Inferior parietal cortex (tissue), 1 donor: ENCODE results near the gene C1QTNF3.
"Not testable (repeated sequence)": the region's sequence is repeated elsewhere in the genome, so short reads cannot be mapped to it uniquely, and the experiment has no call there.

Source experiments
- DNase-seq: peaks from one replicate; pipeline ENCODE4 v3.0.0-alpha.2; 2016; ENCODE audit errors: extremely low spot score

C1QTNF3 gene, protein sequence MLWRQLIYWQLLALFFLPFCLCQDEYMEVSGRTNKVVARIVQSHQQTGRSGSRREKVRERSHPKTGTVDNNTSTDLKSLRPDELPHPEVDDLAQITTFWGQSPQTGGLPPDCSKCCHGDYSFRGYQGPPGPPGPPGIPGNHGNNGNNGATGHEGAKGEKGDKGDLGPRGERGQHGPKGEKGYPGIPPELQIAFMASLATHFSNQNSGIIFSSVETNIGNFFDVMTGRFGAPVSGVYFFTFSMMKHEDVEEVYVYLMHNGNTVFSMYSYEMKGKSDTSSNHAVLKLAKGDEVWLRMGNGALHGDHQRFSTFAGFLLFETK

DNA sequence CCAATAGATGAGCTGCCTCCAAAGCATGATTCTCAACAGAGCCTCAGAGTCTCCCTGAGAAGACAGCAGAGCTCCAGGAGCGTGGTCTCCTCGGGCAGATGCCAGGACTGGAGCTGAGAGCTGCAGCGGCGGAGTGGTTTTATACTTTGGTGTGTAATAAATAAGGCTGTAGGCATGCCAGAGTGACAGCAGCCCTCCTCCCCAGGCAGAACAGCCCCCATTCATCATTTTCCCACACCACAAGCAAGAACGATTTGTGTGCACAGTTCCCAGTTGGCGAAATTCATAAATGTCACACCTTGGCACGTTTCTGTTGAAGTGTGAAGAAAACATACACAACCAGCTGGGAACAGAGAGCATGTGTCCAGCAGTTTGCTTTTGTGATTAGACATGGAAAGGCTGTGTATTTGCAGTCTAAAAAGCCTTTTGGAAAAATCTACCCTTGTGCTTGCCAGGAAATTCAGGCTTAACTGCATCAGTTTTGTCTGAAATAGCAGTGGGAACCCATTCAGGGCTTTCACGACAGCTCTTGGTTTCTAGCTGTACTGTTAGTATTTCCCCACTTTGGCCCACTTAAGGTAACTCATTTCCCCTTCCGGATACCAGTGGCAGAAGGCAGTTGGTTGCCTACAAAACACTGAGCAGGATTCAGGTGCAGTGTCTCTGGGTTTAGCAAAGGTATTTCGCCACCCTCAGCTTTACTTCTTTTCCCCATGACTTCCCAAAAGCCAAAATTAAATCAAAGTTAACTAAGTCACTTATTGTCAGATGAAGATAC, at the start of gene C1QTNF3:
TSS of gene C1QTNF3 (minus strand) at position 115 of the 778 bp plus-strand sequence. CDS start at position 27, 88 bp downstream.
- DNase-seq: peak; percentile 44

DNA sequence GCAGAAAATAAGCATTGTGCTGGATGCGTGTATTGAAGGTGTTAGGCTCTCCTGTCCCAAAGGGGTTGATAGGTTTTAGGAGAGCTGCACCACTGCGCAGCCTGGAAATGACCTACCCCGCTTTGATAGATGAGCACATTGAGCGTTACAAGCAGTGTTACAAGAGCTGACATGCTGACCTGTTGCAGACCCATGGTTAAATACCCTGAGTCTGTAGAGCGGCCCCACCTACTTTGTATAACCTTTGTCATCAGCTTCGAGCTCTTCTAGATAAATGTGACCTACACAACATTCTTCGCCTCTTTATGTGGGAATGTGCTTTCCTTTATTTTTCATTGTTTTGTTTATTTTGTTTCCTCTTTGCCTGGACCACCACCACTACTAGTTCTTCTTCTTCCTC, 48.0 kb upstream of the C1QTNF3 start:
- not testable (repeated sequence) for DNase-seq

DNA sequence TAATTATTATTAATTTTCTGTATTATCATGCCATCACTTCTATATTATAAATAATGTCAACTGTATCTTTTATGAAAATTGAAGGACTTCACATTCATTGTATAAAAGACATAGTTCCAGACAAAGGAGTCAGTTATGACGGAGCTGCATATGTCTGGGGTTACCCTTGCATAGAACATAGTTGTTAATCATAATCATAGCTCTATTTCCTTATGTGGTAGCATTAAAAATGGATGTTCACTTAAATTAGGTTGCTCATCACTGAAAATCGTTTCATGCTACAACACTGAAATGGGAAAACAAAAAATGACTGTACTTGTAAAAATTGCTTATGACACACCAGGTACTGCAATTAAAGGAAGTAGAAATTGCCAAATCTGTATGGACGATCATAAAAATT, 46.8 kb upstream of the C1QTNF3 start:
- DNase-seq: not testable (repeated sequence)

DNA sequence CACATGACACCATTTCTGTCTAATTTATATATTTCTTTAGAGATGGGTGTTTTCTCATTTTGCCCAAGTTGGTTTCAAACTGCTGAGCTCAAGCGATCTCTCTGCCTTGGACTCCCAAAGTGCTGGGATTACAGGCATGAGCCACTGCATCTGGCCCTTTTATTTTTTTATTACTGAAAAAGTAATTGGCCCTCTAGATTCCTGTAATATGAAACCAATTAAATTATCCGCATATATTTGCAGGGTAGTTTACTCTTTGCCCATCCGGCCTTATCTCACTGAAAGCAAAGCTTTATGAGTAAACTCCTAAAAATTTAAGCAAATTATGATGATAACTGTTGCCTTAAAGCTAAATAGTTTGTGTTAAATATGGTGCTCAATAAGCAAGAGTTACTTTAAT, 44.7 kb upstream of the C1QTNF3 start:
- DNase-seq: not testable (repeated sequence)

DNA sequence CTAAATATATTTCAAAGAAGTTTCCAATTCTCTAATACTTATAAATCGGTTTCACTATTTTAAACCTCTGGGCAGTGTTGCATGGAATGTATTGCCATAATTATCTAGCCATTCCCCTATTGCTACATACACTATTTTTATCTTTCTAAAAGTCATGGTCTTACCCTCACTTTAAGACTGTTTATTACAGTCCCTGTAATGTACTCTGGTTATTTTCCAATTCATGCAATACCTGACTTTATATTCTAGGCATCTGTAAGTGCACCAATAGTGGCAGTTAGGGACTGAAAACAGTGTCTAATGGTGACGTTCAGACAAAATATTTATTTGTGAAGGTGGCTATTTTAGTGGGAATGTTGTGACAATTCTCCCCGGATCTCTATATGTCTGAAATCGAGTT, 40.9 kb upstream of the C1QTNF3 start:
- DNase-seq: not testable (repeated sequence)

DNA sequence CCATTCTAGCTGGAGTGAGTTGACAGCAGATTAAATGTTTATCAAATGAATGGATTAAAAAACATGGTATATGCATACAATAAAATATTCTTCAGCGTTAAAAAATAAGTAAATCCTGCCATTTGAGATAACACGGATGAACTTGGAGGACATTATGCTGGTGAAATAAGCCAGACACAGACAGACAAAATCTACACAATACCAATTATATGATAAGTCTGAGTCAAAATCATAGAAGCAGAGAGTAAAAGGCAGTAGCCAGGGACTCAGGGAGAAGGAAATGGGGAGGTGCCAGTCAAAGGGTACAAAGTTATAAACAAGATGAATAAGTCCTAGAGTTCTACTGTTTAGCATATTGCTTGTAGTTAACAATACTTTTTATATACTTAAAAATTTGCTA, 36.5 kb upstream of the C1QTNF3 start:
- DNase-seq: not testable (repeated sequence)

DNA sequence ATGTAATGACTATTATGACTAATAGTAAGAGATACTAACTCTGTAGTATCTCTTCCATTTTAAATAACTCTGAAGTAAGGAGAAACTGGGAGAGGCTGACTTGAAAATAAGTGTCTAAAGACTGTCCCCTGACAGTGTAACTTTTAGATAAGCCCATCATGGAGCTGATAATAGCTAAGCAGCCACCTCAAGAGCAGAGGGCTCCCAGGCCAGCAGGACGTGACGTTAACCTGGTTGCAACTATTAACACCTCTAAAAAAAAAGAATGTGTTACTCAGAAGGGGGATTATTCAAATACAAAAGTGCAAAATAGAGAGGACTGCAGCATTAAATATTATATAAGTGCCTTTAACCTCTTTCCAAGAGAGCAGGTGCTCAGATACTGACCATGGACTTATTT, 34.6 kb upstream of the C1QTNF3 start:
- not testable (repeated sequence) for DNase-seq

DNA sequence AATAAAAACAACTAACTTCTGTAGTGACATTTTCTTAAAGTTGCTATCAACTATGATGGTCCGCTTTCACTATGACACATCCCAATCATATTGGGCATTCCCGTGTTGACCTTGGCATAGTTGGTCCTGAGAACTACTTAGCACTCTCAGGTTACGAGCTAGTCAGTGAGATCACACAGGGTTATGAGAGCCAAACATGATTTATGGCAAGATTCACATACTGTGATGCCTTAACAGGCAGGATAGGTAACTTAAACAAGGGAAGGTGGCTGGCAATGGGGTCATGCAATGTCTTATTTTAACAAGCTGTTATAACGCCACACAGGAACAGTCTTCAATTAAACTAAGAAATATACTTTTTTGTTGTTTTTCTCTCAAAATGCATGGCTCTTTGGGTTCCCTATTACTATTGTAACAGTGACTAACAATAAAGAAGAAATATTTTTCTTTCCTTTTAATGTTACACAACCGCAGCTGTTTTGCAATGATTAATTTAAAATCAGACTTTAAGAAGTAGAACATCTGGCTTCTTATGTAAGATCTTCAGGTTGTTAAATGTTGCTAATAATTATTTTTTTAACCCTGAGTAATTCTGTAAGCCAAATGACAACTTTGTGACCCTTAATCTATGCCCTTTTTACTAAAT, 33.8 kb upstream of the C1QTNF3 start:
- not testable (repeated sequence) for DNase-seq

DNA sequence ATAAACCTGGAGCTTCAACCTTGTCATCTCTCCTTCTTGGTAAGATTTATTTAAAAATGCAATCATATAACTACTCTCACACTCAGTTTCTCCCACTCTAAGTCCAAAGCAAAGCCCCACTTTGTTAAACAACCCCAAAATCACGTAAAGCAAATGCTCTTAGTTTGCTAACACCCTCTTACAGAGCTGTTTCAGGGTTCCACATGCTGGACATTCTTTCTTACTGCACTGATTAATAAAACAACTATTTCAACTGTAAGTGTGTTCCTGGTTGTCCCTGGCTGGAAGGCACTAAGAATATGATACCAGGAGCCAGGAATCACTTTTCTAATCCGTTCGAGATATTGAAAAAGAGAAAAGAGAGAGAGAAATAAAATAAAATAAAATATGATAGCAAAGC, 31.5 kb upstream of the C1QTNF3 start:
- DNase-seq: not testable (repeated sequence)

DNA sequence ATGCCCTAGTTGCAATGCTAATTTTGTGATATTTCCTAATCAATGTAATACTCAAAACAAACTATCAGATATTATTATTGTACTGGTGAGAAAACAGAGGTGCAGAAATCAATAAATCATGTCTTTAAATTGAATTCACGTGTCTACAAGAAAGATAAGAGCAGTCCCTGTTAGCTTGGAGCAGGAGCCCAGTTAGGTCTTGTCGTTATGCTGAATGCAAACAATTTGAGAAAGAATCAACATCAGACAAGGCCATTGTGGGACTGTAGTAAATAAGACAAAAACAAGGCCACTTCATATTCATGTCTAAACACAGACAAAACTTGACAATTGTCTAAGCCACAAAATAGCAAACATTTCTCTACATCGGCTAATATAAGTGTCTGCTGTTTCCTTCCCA, 31.1 kb upstream of the C1QTNF3 start:
- DNase-seq: not testable (repeated sequence)

DNA sequence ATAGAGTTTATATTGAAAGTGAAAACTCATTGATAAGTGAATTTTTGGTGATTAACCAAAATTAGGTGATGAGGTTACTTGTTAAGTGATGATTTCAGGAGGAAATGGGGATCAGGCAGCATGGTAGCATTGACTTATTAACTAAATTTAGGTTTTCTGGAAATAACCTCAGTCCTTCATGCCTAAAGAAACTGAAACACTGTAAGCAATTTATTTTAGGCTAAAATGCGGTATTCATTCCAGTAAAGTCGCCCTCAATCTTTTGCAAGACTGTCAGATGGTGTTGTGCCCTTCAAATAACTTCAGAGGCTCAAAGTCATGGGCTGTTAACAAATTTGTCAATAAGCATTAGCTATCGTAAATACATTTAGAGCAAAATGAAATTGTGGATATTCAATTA, 27.6 kb upstream of the C1QTNF3 start:
- DNase-seq: not testable (repeated sequence)

DNA sequence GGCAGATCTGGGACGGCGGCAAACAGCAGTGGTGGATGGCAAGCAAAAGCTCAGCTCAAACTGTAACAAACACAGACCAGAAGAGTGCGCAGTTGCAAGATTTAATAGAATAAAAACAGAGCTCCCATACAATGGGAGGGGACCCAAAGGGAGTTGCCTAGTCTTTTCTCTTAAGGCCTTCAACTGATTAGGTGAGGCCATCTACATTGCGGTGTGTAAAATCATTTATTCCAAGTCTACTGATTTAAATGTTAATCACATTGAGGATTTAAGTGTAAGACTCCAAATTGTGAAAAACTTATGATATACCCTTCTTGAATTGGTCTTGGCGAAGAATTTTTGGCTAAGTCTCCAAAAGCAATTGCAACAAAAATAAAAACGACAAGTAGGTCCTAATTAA, 21.6 kb upstream of the C1QTNF3 start:
- DNase-seq: no peak

DNA sequence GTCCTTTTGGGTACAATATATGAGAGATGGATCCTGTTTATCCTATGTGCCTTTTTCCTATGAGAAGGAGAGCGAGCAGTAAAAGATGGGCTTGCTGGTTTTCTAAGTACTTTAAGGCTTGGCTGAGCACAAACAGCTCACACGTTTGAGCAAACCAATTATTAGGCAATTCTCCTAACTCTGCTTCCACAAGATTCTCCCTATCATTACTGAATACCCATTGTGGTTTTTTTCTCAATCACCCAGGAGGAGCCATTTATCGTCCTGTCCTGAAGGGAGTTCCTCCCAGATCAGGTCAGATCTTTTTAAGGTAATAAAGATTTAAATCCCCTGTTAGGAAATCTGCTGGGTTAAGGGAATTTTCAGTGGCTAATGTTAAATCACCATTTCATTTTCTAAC, 19.4 kb upstream of the C1QTNF3 start:
- no peak for DNase-seq

DNA sequence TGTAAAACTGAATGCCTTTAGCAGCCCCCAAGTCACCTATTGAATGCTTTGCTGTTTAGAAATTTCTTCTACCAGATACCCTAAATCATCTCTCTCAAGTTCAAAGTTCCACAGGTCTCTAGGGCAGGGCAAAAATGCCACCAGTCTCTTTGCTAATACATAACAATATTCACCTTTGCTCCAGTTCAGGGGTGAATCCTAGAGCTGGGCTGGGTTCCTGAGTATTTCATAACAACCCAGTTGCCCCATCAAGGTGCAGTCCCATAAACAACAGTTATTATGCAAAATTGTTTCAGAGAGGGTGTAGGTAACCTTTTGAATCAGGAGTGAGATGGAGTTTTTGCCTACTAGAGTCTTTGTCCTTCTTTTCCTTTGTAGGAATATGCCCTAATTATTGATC, 19.0 kb upstream of the C1QTNF3 start:
- DNase-seq: no peak

DNA sequence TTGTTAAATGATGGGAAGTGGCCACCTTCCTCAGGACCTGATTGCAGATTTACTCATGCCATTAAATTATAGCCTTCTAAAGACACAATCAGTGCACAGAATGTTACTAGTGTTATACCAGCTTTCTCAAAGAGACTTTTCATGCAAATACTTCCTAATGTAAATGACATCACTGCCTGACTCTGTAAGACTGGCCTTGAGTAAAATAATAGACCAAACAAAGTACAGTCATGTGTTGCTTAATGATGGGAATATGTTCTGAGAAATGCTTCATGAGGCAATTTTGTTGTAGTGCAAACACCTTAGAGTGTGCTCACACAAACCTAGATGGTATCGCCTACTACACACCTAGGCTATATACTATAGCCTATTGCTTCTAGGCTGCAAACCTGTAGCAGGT, 17.0 kb upstream of the C1QTNF3 start:
- no peak for DNase-seq

DNA sequence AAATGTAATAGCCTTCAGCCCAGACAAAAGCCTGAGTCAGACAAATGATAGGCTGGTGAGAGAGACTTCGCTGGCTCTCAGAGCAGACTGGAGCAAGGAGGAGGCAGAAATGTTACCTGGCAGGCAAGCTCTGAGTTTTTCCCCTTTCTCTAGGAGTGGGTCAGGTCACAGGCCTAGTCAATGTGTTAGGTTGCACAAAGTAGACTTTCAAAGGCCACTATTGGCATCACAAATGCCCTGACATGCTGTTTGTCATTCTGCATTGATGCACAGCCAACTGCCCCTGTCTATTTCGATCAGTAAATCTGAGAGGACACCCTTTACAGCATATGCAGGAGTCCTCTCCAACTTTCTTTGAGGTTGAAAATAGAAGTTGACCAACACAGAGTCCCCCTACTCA, 15.5 kb upstream of the C1QTNF3 start:
- DNase-seq: no peak

DNA sequence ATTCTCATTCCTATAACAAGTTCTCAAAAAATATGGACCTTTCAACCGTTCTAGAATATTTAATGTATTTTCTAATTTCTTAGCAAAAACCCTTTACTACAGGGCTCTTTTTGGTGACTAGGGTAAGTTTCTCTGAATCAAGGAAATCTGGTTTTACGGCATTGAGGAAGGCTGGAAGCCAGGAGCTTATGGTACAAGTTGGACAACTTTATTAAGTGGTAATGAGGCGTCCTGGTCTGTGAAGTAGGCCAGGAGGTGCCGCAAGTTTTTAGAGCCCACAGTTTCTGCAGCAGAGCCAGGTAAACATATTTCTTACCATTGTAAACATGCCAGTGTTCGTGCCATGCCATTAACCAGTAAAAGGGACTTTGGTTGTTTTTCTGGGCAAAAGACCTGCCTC, 14.6 kb upstream of the C1QTNF3 start:
- DNase-seq: no peak

DNA sequence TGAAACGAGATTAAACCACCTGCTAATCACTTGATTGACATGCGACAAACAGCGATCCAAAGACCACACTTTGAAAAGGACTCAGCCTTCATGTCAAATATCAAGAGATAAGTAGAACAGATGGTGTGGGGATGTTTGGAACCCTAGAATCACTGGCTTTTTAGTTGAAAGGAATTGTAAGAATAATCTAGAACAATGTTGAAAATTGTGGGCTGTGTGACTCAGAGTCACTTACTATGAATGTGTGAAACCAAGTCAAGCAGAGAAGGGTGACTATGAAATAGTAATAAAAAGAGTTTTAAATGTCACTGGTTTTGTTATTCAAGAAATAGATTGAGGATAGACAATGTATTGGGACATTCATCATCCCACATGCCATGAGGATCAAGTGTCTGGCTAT, 14.1 kb upstream of the C1QTNF3 start:
- no peak for DNase-seq

DNA sequence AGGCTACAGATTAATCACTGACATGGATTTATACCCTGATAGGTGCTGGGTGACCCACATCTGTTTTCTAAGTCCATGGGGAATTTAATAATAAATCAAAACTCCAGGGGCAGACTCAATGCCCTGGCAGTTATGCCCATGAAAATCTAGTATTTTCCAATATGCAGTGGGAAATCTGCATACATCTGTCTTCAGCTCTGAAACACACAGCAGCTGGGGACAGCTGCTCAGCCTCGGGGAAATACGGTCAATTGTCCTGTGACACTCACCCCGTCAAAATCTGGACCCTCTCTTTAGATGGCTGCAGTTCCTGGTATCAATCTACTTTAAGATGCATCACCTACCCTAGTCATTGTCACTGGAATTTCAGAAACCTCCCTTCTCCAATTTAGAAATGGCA, 12.7 kb upstream of the C1QTNF3 start:
- no peak for DNase-seq

DNA sequence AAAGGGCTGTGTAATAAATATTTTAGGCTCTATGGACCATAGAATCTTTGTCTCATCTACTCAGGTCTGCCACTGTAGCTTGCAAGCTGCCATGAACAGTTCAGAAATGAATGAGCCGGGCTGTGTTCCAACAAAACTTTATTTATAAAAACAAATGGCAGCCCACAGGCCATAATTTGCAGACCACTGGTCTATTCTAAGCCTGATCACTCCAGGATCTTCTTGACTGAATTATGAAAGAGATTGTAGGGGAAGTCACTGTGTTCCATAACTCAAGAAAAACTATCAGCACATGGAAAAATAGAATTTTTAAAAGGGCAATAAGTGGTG, 11.4 kb upstream of the C1QTNF3 start:
- no peak for DNase-seq

DNA sequence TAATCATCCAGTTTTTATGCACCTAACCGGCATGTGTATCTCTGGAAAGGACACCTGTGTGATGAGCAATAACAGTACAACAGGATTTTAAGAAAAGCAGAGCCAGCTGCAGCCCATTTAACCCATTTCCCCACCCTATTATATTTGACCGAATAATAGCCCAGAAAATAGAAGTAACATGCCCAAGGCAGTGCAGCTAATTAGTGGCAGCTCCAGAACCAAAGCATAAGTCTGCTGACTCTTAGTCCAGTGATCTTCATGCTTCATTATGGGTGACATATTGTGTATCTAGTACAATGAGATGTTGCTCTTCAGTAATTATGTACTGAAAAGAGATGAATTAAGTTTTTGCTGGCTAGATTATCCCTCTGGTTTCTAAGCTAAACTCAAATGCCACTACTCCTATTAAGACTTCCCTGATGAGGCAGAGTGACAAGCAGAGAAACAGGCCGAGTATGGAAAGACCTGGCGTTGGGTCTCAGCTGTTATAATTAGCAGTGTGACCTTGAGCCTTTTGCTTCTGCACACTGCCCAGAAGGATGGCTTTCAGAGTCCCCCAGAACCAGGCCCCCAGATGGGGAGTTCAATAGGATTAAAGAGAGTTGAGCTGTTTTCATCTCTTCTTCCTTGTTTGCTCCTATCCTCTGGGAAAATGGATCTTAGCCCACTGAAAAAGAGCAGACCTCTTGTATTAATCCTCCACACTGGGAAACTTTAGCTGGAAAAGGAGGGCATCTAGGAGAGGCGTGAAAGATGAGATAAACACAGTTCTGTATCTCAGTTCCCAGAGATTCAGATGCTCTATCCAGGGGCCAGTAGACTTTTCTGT, 10.8 kb upstream of the C1QTNF3 start:
- DNase-seq: no peak

DNA sequence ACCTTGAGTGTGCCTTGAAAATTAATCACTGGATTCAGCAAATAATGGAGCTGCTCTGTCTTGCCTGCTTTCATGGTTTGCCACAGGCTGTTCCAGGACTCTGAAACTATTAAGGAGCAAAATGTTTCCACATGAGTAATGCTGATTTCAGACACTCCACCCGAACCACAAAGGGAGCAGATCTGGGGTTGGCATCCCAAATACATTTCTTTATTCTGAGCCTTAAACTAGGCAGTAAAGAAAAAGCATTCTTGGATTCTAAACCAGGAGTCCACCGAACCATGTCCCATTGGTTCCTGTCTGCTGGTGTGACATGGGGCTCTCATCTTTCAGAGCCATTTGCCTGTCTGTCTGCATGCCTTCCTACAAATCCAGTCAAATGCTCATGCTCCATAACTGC, 10.1 kb upstream of the C1QTNF3 start:
- no peak for DNase-seq
